HG03558 (cell line): Measurements from ENCODE around the gene SP2.
"Not testable (repeated sequence)": the region's sequence is repeated elsewhere in the genome, so short reads cannot be mapped to it uniquely, and the experiment has no call there.

Experiments used
- ATAC-seq: cut with Tn5 transposase; IDR thresholded peaks from one replicate; pipeline ENCODE4 v1.9.1; 2021; ENCODE audit warnings: moderate number of reproducible peaks; ENCODE audit not compliant: unreplicated experiment; ENCODE audit errors: extremely low read depth

The SP2 gene

GRCh38 chr17:47916489-47917208, 20.6 kb downstream of the SP2 start:
- ATAC-seq = no peak

GRCh38 chr17:47917581-47917980, 21.5 kb downstream of the SP2 start:
- no peak for ATAC-seq

GRCh38 chr17:47918006-47918405, 22.0 kb downstream of the SP2 start:
- no peak for ATAC-seq

- ATAC-seq = no peak
These were observed 23.0 kb downstream of the SP2 start for GRCh38 chr17:47918991-47919390.

- not testable (repeated sequence) for ATAC-seq
These were observed 23.9 kb downstream of the SP2 start for GRCh38 chr17:47919889-47920288.

- ATAC-seq = no peak
These were observed 29.0 kb downstream of the SP2 start for GRCh38 chr17:47924785-47925677.

GRCh38 chr17:47925678-47925988, 29.6 kb downstream of the SP2 start:
- no peak for ATAC-seq

GRCh38 chr17:47927821-47928400, 31.9 kb downstream of the SP2 start:
- ATAC-seq = no peak

GRCh38 chr17:47928415-47928814, 32.4 kb downstream of the SP2 start:
- no peak for ATAC-seq

- ATAC-seq = no peak
These were observed 33.4 kb downstream of the SP2 start for GRCh38 chr17:47929218-47930000.

GRCh38 chr17:47931848-47932247, 35.8 kb downstream of the SP2 start:
- no peak for ATAC-seq

GRCh38 chr17:47934856-47935255, 38.8 kb downstream of the SP2 start:
- no peak for ATAC-seq

- ATAC-seq = not testable (repeated sequence)
These were observed 39.4 kb downstream of the SP2 start for GRCh38 chr17:47935468-47935867.

GRCh38 chr17:47935961-47936360, 39.9 kb downstream of the SP2 start:
- no peak for ATAC-seq

GRCh38 chr17:47937941-47938340, 41.9 kb downstream of the SP2 start:
- no peak for ATAC-seq

GRCh38 chr17:47941246-47942095, 45.4 kb downstream of the SP2 start, which contains the start of gene PNPO:
Gene PNPO, plus strand, starts transcription at chr17:47941571. Its CDS starts 105 bp downstream, at chr17:47941676.
- peak; percentile 78 for ATAC-seq

- ATAC-seq = no peak
These were observed 46.1 kb downstream of the SP2 start for GRCh38 chr17:47942096-47942510.

GRCh38 chr17:47942568-47942967, 46.5 kb downstream of the SP2 start:
- no peak for ATAC-seq

GRCh38 chr17:47945080-47945479, 49.0 kb downstream of the SP2 start:
- no peak for ATAC-seq
